HUES64 (cell line): ENCODE results near the gene DIPK1A. TPM values are rescaled to one million over a fixed set of nuclear protein-coding genes. Genes with fewer than 3 reads are reported as not detected.

Experiments used
- H3K27ac ChIP-seq: 2 replicates; pipeline ENCODE4 v1.7.0; 2013; ENCODE audit warnings: low read depth, low read length, inconsistent platforms
- H3K27me3 ChIP-seq: 2 replicates; pipeline ENCODE4 v1.6.1; 2013; ENCODE audit warnings: mild to moderate bottlenecking, low read length; ENCODE audit not compliant: insufficient read depth
- H3K36me3 ChIP-seq: 2 replicates; pipeline ENCODE4 v1.6.1; 2013; ENCODE audit warnings: mild to moderate bottlenecking, low read length; ENCODE audit not compliant: insufficient read depth
- H3K4me1 ChIP-seq: 2 replicates; pipeline ENCODE4 v1.6.1; 2013; ENCODE audit warnings: mild to moderate bottlenecking, low read length, moderate library complexity; ENCODE audit not compliant: insufficient read depth
- H3K4me3 ChIP-seq: 2 replicates; pipeline ENCODE4 v1.5.1; 2013; ENCODE audit warnings: mild to moderate bottlenecking, low read length, moderate library complexity
- H3K9ac ChIP-seq: 2 replicates; pipeline ENCODE4 v1.6.1; 2013; ENCODE audit warnings: mild to moderate bottlenecking, low read depth, low read length
- H3K9me3 ChIP-seq: 2 replicates; pipeline ENCODE4 v1.6.1; 2013; ENCODE audit warnings: low read depth, low read length; ENCODE audit not compliant: insufficient read depth
- WGBS: fragments of 150-250, 120-280 bp; methylation state at CpG from one replicate; pipeline ENCODE4 v1.1.7; 2013; ENCODE audit warnings: missing lambda C conversion rate; 5-methylcytosine and 5-hydroxymethylcytosine counted together
- polyA plus RNA-seq, 2 experiments: library from polyadenylated mRNA; stranded (reverse); fragments of 50-300 nt; gene quantifications; one replicate each; pipeline ENCODE4 v1.2.3, GENCODE V29; 2013

DIPK1A gene
- 2.8 TPM for polyA plus RNA-seq (2013, experiment 1 of 2)
- polyA plus RNA-seq (2013, experiment 2 of 2) = 4.7 TPM

GRCh38 chr1:92961131-92961895 lies at the start of gene DIPK1A:
DIPK1A (minus strand) TSS chr1:92961462; CDS start chr1:92961429, 33 bp downstream.
- peaks cover 14% of the 10 kb centered on the region; the same call in 1 of the 2 replicates for H3K27me3 ChIP-seq
- H3K27ac ChIP-seq = peak within 1 kb of the TSS; percentile 91
- H3K36me3 ChIP-seq = no peaks in the 10 kb centered on the region
- H3K9me3 ChIP-seq = no peaks in the 10 kb centered on the region
- peak within 1 kb of the TSS; percentile 91 for H3K4me3 ChIP-seq
- peak within 1 kb of the TSS; percentile 87 for H3K9ac ChIP-seq
- WGBS = under 1% methylated on average over 102 of the region's 103 CpGs
- H3K4me1 ChIP-seq = peaks cover 13% of the 10 kb centered on the region

- H3K4me3 ChIP-seq = no peak overlapping the region
- no peak overlapping the region for H3K9ac ChIP-seq
- 59% methylated on average over 6 of the region's 6 CpGs for WGBS
- no peaks in the 10 kb centered on the region for H3K36me3 ChIP-seq
- H3K4me1 ChIP-seq = peaks cover 6% of the 10 kb centered on the region; the same call in 1 of the 2 replicates
- H3K27me3 ChIP-seq = no peaks in the 10 kb centered on the region
- no peak overlapping the region for H3K27ac ChIP-seq
- H3K9me3 ChIP-seq = no peaks in the 10 kb centered on the region
Observed at GRCh38 chr1:93007941-93008577, 46.8 kb upstream of the DIPK1A start.

- 93% methylated on average over 1 of the region's 1 CpG for WGBS
- H3K27ac ChIP-seq = no peak overlapping the region
Observed at GRCh38 chr1:93005252-93005598, 44.0 kb upstream of the DIPK1A start.

GRCh38 chr1:93004566-93005251 lies 43.4 kb upstream of the DIPK1A start:
- Histone ChIP-seq H3K4me3 (no peak overlapping the region), H3K27me3 (no peaks in the 10 kb centered on the region), H3K9me3 (no peaks in the 10 kb centered on the region), H3K27ac (no peak overlapping the region), H3K9ac (no peak overlapping the region), H3K4me1 (peaks cover 25% of the 10 kb centered on the region), H3K36me3 (no peaks in the 10 kb centered on the region)
- 72% methylated on average over 5 of the region's 5 CpGs for WGBS

More at GRCh38 chr1:93005252-93005598, 44.0 kb upstream of the DIPK1A start:
- no peaks in the 10 kb centered on the region for H3K36me3 ChIP-seq
- no peak overlapping the region for H3K4me3 ChIP-seq
- H3K4me1 ChIP-seq = peaks cover 20% of the 10 kb centered on the region
- no peaks in the 10 kb centered on the region for H3K27me3 ChIP-seq
- H3K9me3 ChIP-seq = no peaks in the 10 kb centered on the region
- H3K9ac ChIP-seq = no peak overlapping the region

- WGBS = 90% methylated on average over 5 of the region's 5 CpGs
Observed at GRCh38 chr1:93003981-93004380, 42.7 kb upstream of the DIPK1A start.

GRCh38 chr1:93002781-93003180 lies 41.5 kb upstream of the DIPK1A start:
- H3K9ac ChIP-seq = no peak overlapping the region
- peaks cover 20% of the 10 kb centered on the region for H3K4me1 ChIP-seq
- no peaks in the 10 kb centered on the region for H3K9me3 ChIP-seq
- WGBS = 85% methylated on average over 2 of the region's 2 CpGs
- no peak overlapping the region for H3K27ac ChIP-seq
- H3K27me3 ChIP-seq = no peaks in the 10 kb centered on the region
- no peaks in the 10 kb centered on the region for H3K36me3 ChIP-seq
- no peak overlapping the region for H3K4me3 ChIP-seq

More at GRCh38 chr1:93003981-93004380, 42.7 kb upstream of the DIPK1A start:
- Histone ChIP-seq H3K9me3 (no peaks in the 10 kb centered on the region), H3K36me3 (no peaks in the 10 kb centered on the region), H3K27ac (no peak overlapping the region), H3K9ac (no peak overlapping the region), H3K4me3 (no peak overlapping the region), H3K4me1 (peaks cover 26% of the 10 kb centered on the region), H3K27me3 (no peaks in the 10 kb centered on the region)

- Histone ChIP-seq H3K9me3 (no peaks in the 10 kb centered on the region), H3K4me1 (peaks cover 20% of the 10 kb centered on the region), H3K27ac (no peak overlapping the region)
Observed at GRCh38 chr1:93001893-93002292, 40.6 kb upstream of the DIPK1A start.

GRCh38 chr1:93000751-93001175 lies 39.5 kb upstream of the DIPK1A start:
- no peaks in the 10 kb centered on the region for H3K9me3 ChIP-seq
- H3K9ac ChIP-seq = peak overlapping the region; percentile 28; the same call in 1 of the 2 replicates
- H3K4me1 ChIP-seq = peaks cover 20% of the 10 kb centered on the region
- H3K36me3 ChIP-seq = no peaks in the 10 kb centered on the region
- H3K27ac ChIP-seq = peak overlapping the region; percentile 68; the same call in 1 of the 2 replicates
- H3K4me3 ChIP-seq = no peak overlapping the region
- WGBS = no CpG with 5 or more reads among the region's 2 CpGs
- H3K27me3 ChIP-seq = no peaks in the 10 kb centered on the region

More at GRCh38 chr1:93001893-93002292, 40.6 kb upstream of the DIPK1A start:
- Histone ChIP-seq H3K4me3 (no peak overlapping the region), H3K36me3 (no peaks in the 10 kb centered on the region), H3K9ac (no peak overlapping the region), H3K27me3 (no peaks in the 10 kb centered on the region)

- Histone ChIP-seq H3K27me3 (no peaks in the 10 kb centered on the region), H3K9me3 (no peaks in the 10 kb centered on the region), H3K4me3 (no peak overlapping the region), H3K4me1 (peaks cover 20% of the 10 kb centered on the region), H3K36me3 (no peaks in the 10 kb centered on the region), H3K9ac (peak overlapping the region; percentile 28), H3K27ac (peak overlapping the region; percentile 68; the same call in 1 of the 2 replicates)
- 64% methylated on average over 1 of the region's 2 CpGs for WGBS
Observed at GRCh38 chr1:93000291-93000690, 39.0 kb upstream of the DIPK1A start.

GRCh38 chr1:92998821-92999220 lies 37.6 kb upstream of the DIPK1A start:
- 89% methylated on average over 5 of the region's 5 CpGs for WGBS
- no peaks in the 10 kb centered on the region for H3K27me3 ChIP-seq
- H3K4me3 ChIP-seq = no peak overlapping the region

More at GRCh38 chr1:92998821-92999220, 37.6 kb upstream of the DIPK1A start:
- Histone ChIP-seq H3K27ac (no peak overlapping the region), H3K4me1 (peaks cover 20% of the 10 kb centered on the region), H3K9me3 (no peaks in the 10 kb centered on the region), H3K9ac (no peak overlapping the region), H3K36me3 (no peaks in the 10 kb centered on the region)
